Keratinocyte (primary cell): ENCODE measurements around the gene VSIR. TPM values are rescaled to one million over a fixed set of nuclear protein-coding genes. Genes with fewer than 3 reads are reported as not detected.

Experiments
- DNase-seq: peaks from one replicate; pipeline ENCODE4 v3.0.0-alpha.2; 2011; ENCODE audit warnings: low read depth, missing footprints, low spot score
- FAIRE-seq: peaks from 2 replicates; lab custom pipeline; 2011; peaks lifted over from hg19 to GRCh38; lab: Jason Lieb, UNC
- H2AFZ ChIP-seq: 2 replicates; pipeline ENCODE4 v1.6.0; 2012; ENCODE audit warnings: low read length, control low read depth, inconsistent platforms; ENCODE audit not compliant: control insufficient read depth
- H3K27ac ChIP-seq: 2 replicates; pipeline ENCODE4 v1.5.1; 2011; ENCODE audit warnings: low read length; ENCODE audit not compliant: control insufficient read depth, insufficient read depth
- H3K27me3 ChIP-seq: 3 replicates; pipeline ENCODE4 v1.6.0; 2011; ENCODE audit warnings: low read length; ENCODE audit not compliant: control insufficient read depth, insufficient read depth; ENCODE audit errors: extremely low read depth
- H3K36me3 ChIP-seq, 2 experiments: 2 replicates in 1 of 2; 3 replicates in 1 of 2; pipeline ENCODE4 v1.5.1; 2011; ENCODE audit warnings: low read length in 2 of 2, mild to moderate bottlenecking in 1 of 2; ENCODE audit not compliant: control insufficient read depth in 2 of 2, insufficient read depth in 2 of 2; ENCODE audit errors: extremely low read depth in 1 of 2
- H3K4me1 ChIP-seq: 3 replicates; pipeline ENCODE4 v1.5.1; 2011; ENCODE audit warnings: low read length; ENCODE audit not compliant: control insufficient read depth, insufficient read depth; ENCODE audit errors: extremely low read depth
- H3K4me2 ChIP-seq: 3 replicates; pipeline ENCODE4 v1.6.0; 2011; ENCODE audit warnings: low read depth, low read length; ENCODE audit not compliant: control insufficient read depth, insufficient read depth; ENCODE audit errors: extremely low read depth
- H3K4me3 ChIP-seq, 3 experiments: fragments of 200-600 bp in 1 of 3; sonication (generic) in 1 of 3; 2 replicates in 2 of 3; 3 replicates in 1 of 3; pipeline ENCODE4 v1.5.1; 2011 to 2016; ENCODE audit warnings: low read length in 3 of 3, mild to moderate bottlenecking in 3 of 3, control low read depth in 2 of 3, inconsistent platforms in 1 of 3, low read depth in 1 of 3, mixed read lengths in 1 of 3, mixed run types in 1 of 3, moderate library complexity in 1 of 3; ENCODE audit not compliant: control insufficient read depth in 2 of 3, insufficient read depth in 2 of 3; ENCODE audit errors: extremely low read depth in 1 of 3
- H3K79me2 ChIP-seq: 2 replicates; pipeline ENCODE4 v1.6.0; 2012; ENCODE audit warnings: low read length; ENCODE audit not compliant: control insufficient read depth, insufficient read depth
- H3K9ac ChIP-seq: 3 replicates; pipeline ENCODE4 v1.6.0; 2011; ENCODE audit warnings: low read length; ENCODE audit not compliant: control insufficient read depth, insufficient read depth; ENCODE audit errors: extremely low read depth
- H3K9me1 ChIP-seq: 3 replicates; pipeline ENCODE4 v1.6.0; 2011; ENCODE audit warnings: low read length; ENCODE audit not compliant: control insufficient read depth, insufficient read depth; ENCODE audit errors: extremely low read depth
- H3K9me3 ChIP-seq: 2 replicates; pipeline ENCODE4 v1.5.1; 2012; ENCODE audit warnings: low read depth, low read length; ENCODE audit not compliant: control insufficient read depth
- H4K20me1 ChIP-seq: 3 replicates; pipeline ENCODE4 v1.6.0; 2011; ENCODE audit warnings: low read length; ENCODE audit not compliant: control insufficient read depth, insufficient read depth; ENCODE audit errors: extremely low read depth
- CTCF ChIP-seq, 3 experiments: IDR thresholded peaks in 1 of 3; conservative IDR thresholded peaks in 1 of 3; optimal IDR thresholded peaks in 1 of 3; 2 replicates in 2 of 3; 3 replicates in 1 of 3; pipeline versions ENCODE3 to v1.5.1; 2011; ENCODE audit warnings: low read length in 3 of 3, mild to moderate bottlenecking in 3 of 3, moderate library complexity in 2 of 3, control low read depth in 1 of 3, inconsistent platforms in 1 of 3; ENCODE audit not compliant: insufficient read depth in 2 of 3; ENCODE audit errors: extremely low read depth in 1 of 3
- EZH2 ChIP-seq: IDR thresholded peaks from one replicate; pipeline ENCODE4 v1.6.1; 2012; ENCODE audit warnings: inconsistent platforms, mild to moderate bottlenecking, low read length, moderate library complexity
- dilution Hi-C: fragments of 300-500 bp; cut with MboI; formaldehyde crosslinking; loops from one replicate; pipeline ENCODE4 v1.7.0; 2020; ENCODE audit warnings: low sequenced_read_pairs; ENCODE audit not compliant: extremely low pct_ligation_motif_present
- polyA plus RNA-seq, 5 experiments: library from polyadenylated mRNA; depleted of rRNA in 3 of 5; stranded (reverse) in 3 of 5; stranded (forward) in 1 of 5; unstranded in 1 of 5; fragments of >200 nt; gene quantifications; 1 replicate in 1 of 5; 2 replicates in 3 of 5; 3 replicates in 1 of 5; pipeline versions ENCODE4 v1.2.1 to v1.2.3, GENCODE V29; 2011 to 2012; ENCODE audit warnings: missing spikeins in 2 of 5, low read depth in 1 of 5, low replicate concordance in 1 of 5

VSIR gene
- polyA plus RNA-seq, 1 donor (not counting 4 experiments of a cell fraction or from before 2014, with no cell fraction given) = 8.1 TPM

GRCh38 chr10:71767420-71768035 is 5.8 kb downstream of the VSIR start:
- H3K9ac ChIP-seq = peak overlapping the region; percentile 30
- TF ChIP-seq EZH2 (no peak), CTCF (optimal IDR thresholded peaks at IDR 0.05 in 1 of 3, IDR thresholded peaks at IDR 0.05 in 1 of 3, conservative IDR thresholded peaks at IDR 0.05 in 1 of 3; ENCODE audit: extremely low read depth in 1 of 3, insufficient read depth in 2 of 3, low read length in 3 of 3) (no peak)
- H3K36me3 ChIP-seq = no peaks in the 10 kb centered on the region
- no peaks in the 10 kb centered on the region for H3K9me3 ChIP-seq
- no peaks in the 10 kb centered on the region for H3K27me3 ChIP-seq
- H3K9me1 ChIP-seq = no peaks in the 10 kb centered on the region
- H3K4me2 ChIP-seq = peak overlapping the region; percentile 72
- dilution Hi-C loops = no loop called here
- H3K27ac ChIP-seq = peak overlapping the region; percentile 66
- peaks cover 40% of the 10 kb centered on the region for H3K4me1 ChIP-seq
- H4K20me1 ChIP-seq = no peaks in the 10 kb centered on the region
- FAIRE-seq (no peak), DNase-seq (no peak)
- H2AFZ ChIP-seq = no peak overlapping the region
- peaks cover under 1% of the 10 kb centered on the region for H3K79me2 ChIP-seq
- no peak overlapping the region for H3K4me3 ChIP-seq

- dilution Hi-C loops = no loop called here
- H3K9me1 ChIP-seq = no peaks in the 10 kb centered on the region
- peak overlapping the region; percentile 30 for H3K9ac ChIP-seq
- no peaks in the 10 kb centered on the region for H3K27me3 ChIP-seq
- no peaks in the 10 kb centered on the region for H3K36me3 ChIP-seq
- FAIRE-seq = peak; percentile 70
- no peak for DNase-seq
- TF ChIP-seq CTCF (optimal IDR thresholded peaks at IDR 0.05 in 1 of 3, IDR thresholded peaks at IDR 0.05 in 1 of 3, conservative IDR thresholded peaks at IDR 0.05 in 1 of 3; ENCODE audit: extremely low read depth in 1 of 3, insufficient read depth in 2 of 3, low read length in 3 of 3) (no peak), EZH2 (no peak)
- no peaks in the 10 kb centered on the region for H4K20me1 ChIP-seq
- H2AFZ ChIP-seq = no peak overlapping the region
- no peaks in the 10 kb centered on the region for H3K9me3 ChIP-seq
- peak overlapping the region; percentile 66 for H3K27ac ChIP-seq
- H3K4me3 ChIP-seq = peak overlapping the region in 1 of 3 experiments; percentile 15
- peaks cover 35% of the 10 kb centered on the region for H3K4me1 ChIP-seq
- peak overlapping the region; percentile 72 for H3K4me2 ChIP-seq
- H3K79me2 ChIP-seq = no peaks in the 10 kb centered on the region
Measured at GRCh38 chr10:71766717-71767419, 6.5 kb downstream of the VSIR start.
